UCSD-AML1 (cell line): ENCODE data around the gene NCKAP5.

Source experiments
- DNase-seq: peaks from one replicate; lab custom pipeline; 2025; ENCODE audit not compliant: unreplicated experiment; lab: John Stamatoyannopoulos, UW

NCKAP5 gene

GRCh38 chr2:132692816-132693215 is 875.4 kb downstream of the NCKAP5 start:
- DNase-seq, result no peak

DNA sequence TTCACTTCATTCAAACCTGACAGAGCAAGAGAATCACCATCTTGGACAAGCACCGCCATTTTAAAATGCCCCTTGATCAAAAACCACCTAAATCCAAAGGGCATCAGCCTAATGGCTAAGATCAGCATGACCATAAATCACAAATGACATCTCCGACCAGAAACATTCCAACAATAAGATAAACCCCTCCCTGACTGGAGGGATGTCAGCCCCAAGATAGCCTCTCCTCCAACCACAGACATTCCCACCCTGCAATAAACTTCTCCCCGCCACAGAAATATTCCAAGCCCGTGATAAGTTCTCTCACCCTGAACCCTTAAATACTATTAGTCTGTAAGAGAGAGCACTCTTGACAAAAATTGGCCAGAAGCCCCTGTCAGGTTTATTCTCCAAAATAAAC is 876.7 kb downstream of the NCKAP5 start:
- no peak for DNase-seq

GRCh38 chr2:132690664-132691303 is 877.5 kb downstream of the NCKAP5 start:
- DNase-seq, result no peak

DNA sequence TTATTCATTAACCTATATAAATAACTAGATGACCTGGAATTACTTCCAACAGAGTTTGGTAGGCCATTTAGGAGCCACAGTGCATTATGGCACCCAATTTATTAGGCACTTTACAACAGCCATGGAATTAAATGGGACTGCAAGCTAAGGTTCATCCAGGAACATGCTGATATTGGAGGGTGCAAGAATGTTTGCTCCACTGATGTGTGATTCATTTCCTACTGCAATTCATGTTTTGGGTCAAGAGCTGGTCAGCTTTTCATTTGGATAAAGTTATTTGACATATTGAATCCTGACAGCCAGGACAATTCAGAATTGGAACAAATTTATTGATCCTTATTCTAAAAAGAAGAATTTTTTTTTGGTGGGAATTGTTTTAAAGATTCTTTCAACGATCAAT is 886.5 kb downstream of the NCKAP5 start:
- no peak for DNase-seq

GRCh38 chr2:132680544-132680943 is 887.7 kb downstream of the NCKAP5 start:
- no peak for DNase-seq

DNA sequence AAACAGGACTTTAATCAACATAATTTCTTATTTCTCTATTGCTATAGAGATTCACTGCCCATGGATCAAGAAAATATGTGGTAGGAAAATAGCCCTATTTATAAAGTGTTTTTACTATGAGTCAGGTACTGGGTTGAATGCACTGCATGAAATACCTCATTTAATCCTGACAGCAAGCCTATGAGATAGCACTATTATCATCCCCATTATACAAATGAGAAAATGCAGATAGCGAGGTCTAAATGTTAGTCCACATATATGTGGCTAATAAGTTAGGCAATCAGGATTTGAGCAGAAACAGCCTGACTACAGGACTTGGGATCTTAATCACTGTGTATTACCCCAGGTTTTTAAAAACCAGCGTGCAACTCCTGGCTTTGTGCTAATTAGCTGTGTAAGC is 889.8 kb downstream of the NCKAP5 start:
- DNase-seq, result no peak

DNA sequence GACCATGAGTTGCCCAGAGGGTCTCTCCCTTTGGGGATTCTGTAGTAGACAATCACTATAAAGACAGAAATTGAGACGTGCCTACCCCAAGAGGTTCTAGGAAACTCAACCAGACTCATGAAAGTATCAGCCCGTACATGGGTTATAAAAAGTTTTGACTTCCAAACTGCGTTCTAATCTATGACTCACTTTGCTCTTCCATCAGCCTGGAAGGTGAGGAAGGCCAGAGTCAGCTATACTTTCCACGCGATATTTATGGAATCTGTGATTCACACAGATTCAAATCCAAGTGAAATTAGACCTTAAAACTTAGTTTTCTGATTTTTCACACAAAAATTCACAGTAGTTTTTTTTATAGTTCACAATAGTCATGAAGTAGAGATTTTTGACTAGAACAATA is 890.6 kb downstream of the NCKAP5 start:
- no peak for DNase-seq

DNA sequence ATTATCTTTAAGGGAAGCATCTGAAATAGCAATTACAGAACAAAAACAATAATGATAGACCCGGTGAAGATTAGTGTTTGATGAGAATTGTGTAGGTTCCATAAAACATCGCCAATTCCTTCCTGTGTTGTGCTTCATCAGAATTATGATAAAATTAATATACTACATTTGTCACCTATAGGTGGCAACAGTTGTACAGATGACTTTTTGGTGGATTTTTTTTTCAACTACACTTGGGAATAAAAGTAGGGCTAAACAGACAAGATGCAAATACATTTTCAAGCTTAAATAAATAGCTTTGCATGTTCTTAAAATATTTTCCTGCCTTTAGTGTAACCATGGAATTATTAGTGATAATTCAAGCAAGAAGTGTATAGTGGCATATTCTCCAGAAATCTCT is 891.3 kb downstream of the NCKAP5 start:
- DNase-seq, result no peak

DNA sequence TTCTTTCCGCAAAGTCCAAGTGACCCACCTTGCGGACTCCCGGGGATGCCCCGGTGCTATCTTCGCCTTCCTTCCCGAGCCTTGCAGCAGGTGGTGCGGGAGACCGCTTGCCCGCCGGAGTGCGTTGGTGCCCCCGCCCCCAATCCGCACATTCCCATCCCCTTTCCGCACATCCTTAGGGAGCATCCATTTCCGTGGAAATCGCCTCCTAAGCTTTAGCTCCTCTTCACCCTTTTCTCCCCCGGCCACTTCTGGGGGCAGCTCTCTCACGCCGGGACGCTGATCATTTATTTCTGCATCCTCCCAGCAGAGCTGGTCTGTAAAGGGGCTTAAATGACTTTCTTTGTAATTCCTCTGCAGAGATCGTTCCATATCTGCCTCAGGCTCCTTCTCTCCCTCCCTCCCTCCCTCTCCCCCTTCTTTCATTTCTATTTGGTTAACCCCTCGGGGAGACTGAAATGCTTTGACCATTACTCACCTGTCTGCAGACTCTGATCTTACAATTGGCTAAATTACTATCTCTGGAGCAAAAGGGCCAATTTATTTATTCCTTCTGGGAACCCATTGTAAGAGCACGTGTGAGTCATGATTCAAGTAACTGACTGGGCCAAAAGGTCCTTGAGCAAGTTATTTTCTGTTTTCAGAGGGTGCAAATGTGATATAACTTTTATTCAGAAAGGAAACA is 897.0 kb downstream of the NCKAP5 start:
- no peak for DNase-seq

- no peak for DNase-seq
These were observed 897.6 kb downstream of the NCKAP5 start for GRCh38 chr2:132670496-132671150.

DNA sequence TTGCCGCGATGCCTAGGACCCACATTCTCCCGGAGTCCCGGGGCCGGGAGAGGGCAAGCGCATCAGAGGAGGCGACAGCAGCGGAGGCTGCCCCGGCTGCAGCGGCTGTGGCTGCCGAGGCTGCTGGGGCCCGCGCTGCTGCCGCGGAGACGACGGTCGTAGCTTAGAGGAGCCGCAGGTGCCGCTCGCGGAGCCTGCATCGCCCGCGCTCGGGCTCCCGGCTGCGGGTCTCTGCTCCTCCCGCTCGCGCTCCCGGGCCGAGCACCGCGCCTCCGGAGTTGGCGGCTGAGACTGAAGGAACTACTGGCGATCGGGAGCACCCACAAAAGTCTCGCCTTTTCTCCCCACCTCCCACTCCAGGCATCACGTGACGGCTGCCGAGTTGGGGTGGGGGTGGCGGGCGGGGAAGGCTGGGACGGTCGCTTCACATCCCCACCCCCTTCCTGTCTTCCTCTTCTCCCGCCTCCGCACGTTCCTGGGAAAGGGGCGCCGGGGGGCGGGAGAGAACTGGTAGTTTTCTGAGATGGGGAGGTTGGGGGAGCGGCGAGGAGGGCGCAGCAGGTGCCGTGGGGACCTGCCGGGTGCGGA is 898.3 kb downstream of the NCKAP5 start, which contains the start of gene LYPD1:
TSS of gene LYPD1 (minus strand) at position 298 of the 588 bp plus-strand sequence. CDS start at position 25, 273 bp downstream.
- DNase-seq, result no peak

DNA sequence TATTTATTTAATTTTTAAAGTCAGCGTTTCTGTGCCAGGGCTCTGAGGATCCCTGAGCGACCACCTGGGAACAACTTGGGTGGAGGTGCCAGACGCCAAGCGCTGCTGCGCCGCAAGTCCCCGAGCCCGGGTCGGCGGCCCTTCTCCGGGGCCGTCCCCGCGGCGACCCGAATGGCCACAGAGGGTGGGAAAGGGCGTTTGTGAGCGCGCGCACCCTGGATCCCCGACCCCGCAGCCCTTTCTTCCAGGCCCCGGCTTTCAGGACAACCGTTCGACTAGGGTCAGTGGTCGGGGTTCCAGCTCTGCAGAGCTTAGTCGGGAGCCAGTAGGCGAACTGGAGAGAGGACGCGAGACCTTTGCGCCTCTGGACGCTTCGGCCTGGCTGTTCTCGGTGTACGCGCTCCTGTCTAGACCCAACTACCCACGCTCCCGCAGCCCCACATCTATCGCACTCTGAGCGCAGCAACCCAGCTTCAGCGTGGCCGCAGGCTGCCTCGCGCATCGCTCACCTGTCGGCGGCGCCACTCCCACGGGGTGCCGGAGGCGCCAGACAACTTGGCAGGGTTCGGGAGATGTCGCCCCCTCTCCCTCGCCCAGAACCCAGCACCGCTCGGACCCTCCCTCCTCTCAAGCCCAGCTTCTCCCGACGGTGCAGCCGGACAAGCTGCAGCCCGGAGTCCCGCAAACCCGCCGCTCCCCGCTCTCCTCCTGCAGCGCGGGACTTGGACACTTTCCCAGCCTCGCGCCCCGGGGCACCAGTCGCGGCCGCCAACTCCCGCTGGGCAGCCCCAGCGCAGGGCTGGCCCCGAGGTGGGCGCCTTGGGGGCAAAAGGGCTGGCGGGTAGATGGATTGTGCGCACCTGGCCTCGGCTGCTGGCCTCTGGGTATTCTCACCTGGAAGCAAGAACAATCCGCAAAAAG is 899.0 kb downstream of the NCKAP5 start:
- no peak for DNase-seq

DNA sequence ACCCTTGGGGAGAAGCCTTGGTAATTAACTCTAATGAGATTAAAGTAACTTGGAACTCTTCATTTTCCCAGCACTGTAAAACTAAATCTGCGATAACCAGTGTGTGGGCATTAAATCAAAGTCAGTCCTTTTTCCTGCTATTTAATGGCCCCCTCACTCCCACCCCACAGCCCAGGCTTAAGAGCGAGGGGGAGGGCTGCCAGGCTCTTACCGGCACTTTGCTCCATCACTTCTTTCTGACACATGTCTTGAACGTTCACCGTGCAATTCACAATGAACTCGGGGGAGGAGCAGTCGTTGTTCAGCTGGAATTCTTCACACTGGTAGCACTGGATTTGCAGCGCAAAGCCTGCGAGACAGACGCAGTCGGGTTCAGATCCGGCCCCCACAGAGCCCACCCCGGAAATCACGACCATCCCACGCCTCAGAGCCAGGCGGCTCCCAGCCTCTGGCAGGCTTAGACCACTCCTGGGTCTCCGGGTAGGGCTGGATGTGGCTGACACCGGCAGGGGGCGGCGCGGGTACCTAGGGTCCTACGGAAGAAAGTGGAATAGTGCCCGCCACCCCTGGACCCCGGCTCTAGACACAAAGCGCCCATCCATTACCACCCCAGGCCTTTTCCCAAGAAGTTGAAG is 900.0 kb downstream of the NCKAP5 start:
- no peak for DNase-seq

- no peak for DNase-seq
These were observed 900.6 kb downstream of the NCKAP5 start for GRCh38 chr2:132667706-132668105.

DNA sequence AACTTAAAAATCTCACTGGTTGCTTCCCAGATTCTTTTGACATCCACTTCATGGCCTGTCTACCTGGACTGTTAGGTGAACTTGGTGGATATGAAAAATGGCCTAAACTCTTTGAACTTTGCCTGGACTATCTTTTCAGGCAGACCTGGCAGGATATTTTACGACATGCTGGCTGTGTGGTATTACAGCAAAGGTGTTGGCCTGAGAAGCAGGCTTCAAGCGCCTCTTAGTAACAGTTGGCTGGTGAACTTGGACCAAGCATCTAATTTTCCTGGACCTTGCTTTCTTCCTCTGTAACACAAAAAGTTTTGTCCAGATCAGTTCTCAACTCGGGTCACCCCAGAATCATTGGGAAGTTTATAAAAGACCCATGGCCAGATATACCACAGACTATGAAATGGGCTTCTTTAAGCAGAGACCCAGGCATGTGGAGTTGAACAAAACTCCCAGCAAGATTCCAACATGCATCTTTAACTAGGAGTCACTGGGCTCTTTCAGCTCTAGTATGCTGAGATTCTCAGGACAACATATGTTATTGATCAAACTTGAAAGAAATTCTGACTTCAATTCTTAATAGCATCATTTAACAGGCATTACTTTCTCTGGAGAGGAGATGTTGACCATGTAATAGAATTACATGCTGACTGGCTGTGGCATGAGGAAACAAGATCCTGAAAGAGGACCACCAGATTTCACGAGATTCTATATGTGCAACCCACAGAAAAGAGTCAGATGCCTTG is 902.7 kb downstream of the NCKAP5 start:
- no peak for DNase-seq

DNA sequence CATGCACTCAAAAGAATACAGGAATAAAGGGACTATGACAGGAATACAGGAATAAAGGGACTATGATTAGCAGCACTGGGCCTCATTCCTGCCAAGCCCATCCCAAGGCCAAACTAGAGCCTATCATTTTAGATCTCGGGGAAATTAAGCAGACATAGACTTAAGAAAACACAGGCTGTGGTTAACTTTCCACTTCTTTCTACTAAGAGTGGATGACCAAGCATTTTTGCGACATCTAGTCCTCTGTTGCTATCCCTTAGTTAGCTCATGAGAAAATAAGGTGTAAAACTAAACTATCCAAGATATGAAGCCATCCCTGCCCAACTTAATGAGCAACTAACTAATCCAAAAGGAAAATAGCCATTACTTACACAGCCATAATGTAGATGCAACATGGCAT is 904.2 kb downstream of the NCKAP5 start:
- no peak for DNase-seq

DNA sequence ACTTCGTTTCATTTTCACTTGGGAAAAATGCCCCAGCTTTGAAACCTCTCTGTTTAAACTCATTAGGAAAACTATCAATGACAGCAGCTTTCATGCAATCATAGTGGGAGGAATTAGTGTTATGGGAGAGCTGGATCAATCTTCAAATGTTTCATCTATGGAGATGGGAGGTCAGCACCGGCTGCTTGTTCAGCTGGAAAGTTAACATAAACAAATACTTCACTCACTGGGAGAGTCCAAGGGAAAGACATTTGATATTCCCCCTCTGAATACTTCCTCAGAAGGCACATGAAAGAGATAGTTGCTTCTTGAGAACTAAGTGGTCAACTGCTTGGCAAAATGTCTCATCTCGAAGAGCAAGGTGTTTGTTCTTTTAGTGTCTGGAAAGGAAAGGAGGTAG is 905.5 kb downstream of the NCKAP5 start:
- DNase-seq, result no peak

- DNase-seq, result no peak
These were observed 908.9 kb downstream of the NCKAP5 start for GRCh38 chr2:132659331-132659730.

- DNase-seq, result no peak
These were observed 911.8 kb downstream of the NCKAP5 start for GRCh38 chr2:132656266-132656975.
